ENCODE results near the gene YBX2.

YBX2 gene

GRCh38 chr17:7241783-7242716, 52.4 kb downstream of the YBX2 start, which contains the start of gene GABARAP:
Gene GABARAP (minus strand): TSS chr17:7242449. CDS start chr17:7242330, 119 bp downstream.
- DNase-seq, result peak; percentile 93

GRCh38 chr17:7241090-7241733, 53.2 kb downstream of the YBX2 start:
- no peak for DNase-seq

- no peak for DNase-seq
Measured at GRCh38 chr17:7240375-7240774, 54.1 kb downstream of the YBX2 start.

- peak; percentile 98 for DNase-seq
Measured at GRCh38 chr17:7239091-7240027, 55.1 kb downstream of the YBX2 start, which contains the start of gene PHF23. Gene PHF23 (minus strand): TSS chr17:7239457. CDS start chr17:7239279, 178 bp downstream.

- DNase-seq, result peak; percentile 37
Measured at GRCh38 chr17:7238420-7239090, 55.9 kb downstream of the YBX2 start.
